GM12875 (cell line): Measurements from ENCODE around the gene NUDT14.

Experiments
- H3K4me3 ChIP-seq: one replicate; pipeline ENCODE4 v1.5.1; 2011; ENCODE audit warnings: low read depth, low read length, control low read depth
- CTCF ChIP-seq: IDR thresholded peaks from 2 replicates; pipeline ENCODE4 v1.5.1; 2011; ENCODE audit warnings: low read depth, mild to moderate bottlenecking, control low read depth, inconsistent platforms, low read length, moderate library complexity, borderline replicate concordance; ENCODE audit not compliant: insufficient read depth

NUDT14 gene

GRCh38 chr14:105165134-105165704 is 15.9 kb downstream of the NUDT14 start:
- no peak for TF ChIP-seq CTCF
- no peak overlapping the region for H3K4me3 ChIP-seq

- H3K4me3 ChIP-seq, result no peak overlapping the region
- no peak for TF ChIP-seq CTCF
Measured at GRCh38 chr14:105163040-105163742, 17.9 kb downstream of the NUDT14 start.

- TF ChIP-seq CTCF, result no peak
- H3K4me3 ChIP-seq, result no peak overlapping the region
Measured at GRCh38 chr14:105162669-105162979, 18.5 kb downstream of the NUDT14 start.

GRCh38 chr14:105161964-105162668 is 19.0 kb downstream of the NUDT14 start:
- no peak overlapping the region for H3K4me3 ChIP-seq
- TF ChIP-seq CTCF, result no peak

GRCh38 chr14:105161309-105161708 is 19.8 kb downstream of the NUDT14 start:
- no peak overlapping the region for H3K4me3 ChIP-seq
- TF ChIP-seq CTCF, result no peak

GRCh38 chr14:105160776-105161175 is 20.3 kb downstream of the NUDT14 start:
- no peak for TF ChIP-seq CTCF
- no peak overlapping the region for H3K4me3 ChIP-seq

- no peak for TF ChIP-seq CTCF
- no peak overlapping the region for H3K4me3 ChIP-seq
Measured at GRCh38 chr14:105159344-105159743, 21.8 kb downstream of the NUDT14 start.
